HG03460 (cell line): ENCODE measurements around the gene TRIM26.
"Not testable (repeated sequence)": the region's sequence is repeated elsewhere in the genome, so short reads cannot be mapped to it uniquely, and the experiment has no call there.

Experiments
- ATAC-seq: cut with Tn5 transposase; IDR thresholded peaks from one replicate; pipeline ENCODE4 v1.9.1; 2021; ENCODE audit not compliant: unreplicated experiment

TRIM26 gene

GRCh38 chr6:30212865-30213666 is at the start of gene TRIM26:
TSS of gene TRIM26 (minus strand) at chr6:30213406. CDS start at chr6:30199103, 14,303 bp downstream.
- ATAC-seq = peak; percentile 78

GRCh38 chr6:30260036-30260504 is 46.9 kb upstream of the TRIM26 start:
- ATAC-seq = peak; percentile 10

GRCh38 chr6:30259140-30260035 is 46.2 kb upstream of the TRIM26 start:
- ATAC-seq = peak; percentile 81

GRCh38 chr6:30258204-30258603 is 45.0 kb upstream of the TRIM26 start:
- ATAC-seq = no peak

- ATAC-seq = not testable (repeated sequence)
These were observed 39.2 kb upstream of the TRIM26 start for GRCh38 chr6:30252417-30252816.

- ATAC-seq = no peak
These were observed 31.4 kb upstream of the TRIM26 start for GRCh38 chr6:30244560-30244959.

- no peak for ATAC-seq
These were observed 25.1 kb upstream of the TRIM26 start for GRCh38 chr6:30238178-30238795.

GRCh38 chr6:30234356-30234755 is 21.1 kb upstream of the TRIM26 start:
- ATAC-seq = no peak

- no peak for ATAC-seq
These were observed 17.9 kb upstream of the TRIM26 start for GRCh38 chr6:30231067-30231466.

- no peak for ATAC-seq
These were observed 14.7 kb upstream of the TRIM26 start for GRCh38 chr6:30227763-30228487.

GRCh38 chr6:30227242-30227722 is 14.1 kb upstream of the TRIM26 start:
- ATAC-seq = no peak

- no peak for ATAC-seq
These were observed 10.1 kb upstream of the TRIM26 start for GRCh38 chr6:30223339-30223738.

GRCh38 chr6:30221956-30222355 is 8.8 kb upstream of the TRIM26 start:
- ATAC-seq = not testable (repeated sequence)

GRCh38 chr6:30221395-30221794 is 8.2 kb upstream of the TRIM26 start:
- not testable (repeated sequence) for ATAC-seq

GRCh38 chr6:30219244-30219643 is 6.0 kb upstream of the TRIM26 start:
- no peak for ATAC-seq

GRCh38 chr6:30216096-30216495 is 2.9 kb upstream of the TRIM26 start:
- ATAC-seq = no peak

- ATAC-seq = no peak
These were observed 1.4 kb upstream of the TRIM26 start for GRCh38 chr6:30214657-30214982.

- peak; percentile 55 for ATAC-seq
These were observed 901 bp upstream of the TRIM26 start for GRCh38 chr6:30213957-30214656.

GRCh38 chr6:30213667-30213956 is 406 bp upstream of the TRIM26 start:
- ATAC-seq = no peak

- ATAC-seq = no peak
These were observed 1.3 kb downstream of the TRIM26 start for GRCh38 chr6:30211899-30212298.
